GM04504 (cell line): ENCODE results near the gene PCDHGA5.
"Not testable (repeated sequence)": the region's sequence is repeated elsewhere in the genome, so short reads cannot be mapped to it uniquely, and the experiment has no call there.

ENCODE experiments used
- DNase-seq: peaks from one replicate; pipeline ENCODE4 v3.0.0-alpha.2; 2012; ENCODE audit warnings: low read depth

Gene PCDHGA5

DNA sequence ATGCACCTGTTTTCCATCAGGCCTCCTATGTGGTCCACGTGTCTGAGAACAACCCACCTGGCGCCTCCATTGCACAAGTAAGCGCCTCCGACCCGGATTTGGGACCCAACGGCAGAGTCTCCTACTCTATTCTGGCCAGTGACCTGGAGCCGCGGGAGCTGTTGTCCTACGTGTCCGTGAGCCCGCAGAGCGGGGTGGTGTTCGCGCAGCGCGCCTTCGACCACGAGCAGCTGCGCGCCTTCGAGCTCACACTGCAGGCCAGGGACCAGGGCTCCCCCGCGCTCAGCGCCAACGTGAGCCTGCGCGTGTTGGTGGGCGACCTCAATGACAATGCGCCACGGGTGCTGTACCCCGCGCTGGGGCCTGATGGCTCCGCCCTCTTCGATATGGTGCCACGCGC is 12.4 kb upstream of the PCDHGA5 start:
- no peak for DNase-seq

GRCh38 chr5:141354900-141355469 is 9.0 kb upstream of the PCDHGA5 start, which contains the start of gene PCDHGA4:
PCDHGA4 (plus strand) TSS chr5:141355021; CDS start chr5:141355108, 87 bp downstream.
- DNase-seq = no peak

DNA sequence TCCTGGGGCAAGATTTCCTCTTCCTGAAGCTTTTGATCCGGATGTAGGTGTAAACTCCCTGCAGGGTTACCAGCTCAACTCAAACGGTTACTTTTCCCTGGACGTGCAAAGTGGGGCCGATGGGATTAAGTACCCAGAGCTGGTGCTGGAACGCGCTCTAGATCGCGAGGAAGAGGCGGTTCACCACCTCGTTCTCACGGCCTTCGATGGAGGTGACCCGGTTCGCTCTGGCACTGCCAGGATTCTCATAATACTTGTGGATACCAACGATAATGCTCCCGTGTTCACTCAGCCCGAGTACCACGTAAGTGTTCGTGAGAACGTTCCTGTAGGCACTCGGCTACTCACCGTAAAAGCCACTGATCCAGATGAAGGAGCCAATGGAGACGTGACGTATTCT is 8.3 kb upstream of the PCDHGA5 start:
- DNase-seq = no peak

- no peak for DNase-seq
Observed at GRCh38 chr5:141356133-141356532, 7.8 kb upstream of the PCDHGA5 start.

GRCh38 chr5:141356950-141357349 is 7.0 kb upstream of the PCDHGA5 start:
- DNase-seq = no peak

GRCh38 chr5:141359790-141360426 is 4.1 kb upstream of the PCDHGA5 start, which contains the start of gene PCDHGB2:
PCDHGB2 (plus strand) TSS chr5:141359994; CDS start chr5:141360136, 142 bp downstream.
- no peak for DNase-seq

- DNase-seq = no peak
Observed at GRCh38 chr5:141360685-141361084, 3.3 kb upstream of the PCDHGA5 start.

DNA sequence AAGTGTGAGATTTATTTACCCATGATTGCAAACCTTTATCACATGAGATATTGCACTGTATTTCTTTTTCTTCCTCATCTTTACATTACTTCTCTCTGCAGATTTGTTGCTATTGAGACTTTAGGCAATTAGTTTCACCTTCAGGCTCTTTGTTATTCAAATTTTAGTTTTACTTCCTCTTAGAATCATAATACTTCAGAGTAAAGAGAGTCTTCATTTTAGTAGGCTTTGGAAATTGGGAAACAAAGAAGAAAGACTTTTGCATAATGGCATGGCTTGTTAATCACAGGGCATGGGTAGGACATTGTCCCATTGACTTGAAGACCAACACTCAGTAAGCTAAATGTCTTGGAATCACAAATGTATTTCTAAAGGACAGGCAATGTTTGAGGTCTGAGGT is 1.2 kb upstream of the PCDHGA5 start:
- DNase-seq = no peak

GRCh38 chr5:141366016-141366896 is 2.3 kb downstream of the PCDHGA5 start:
- DNase-seq = no peak

DNA sequence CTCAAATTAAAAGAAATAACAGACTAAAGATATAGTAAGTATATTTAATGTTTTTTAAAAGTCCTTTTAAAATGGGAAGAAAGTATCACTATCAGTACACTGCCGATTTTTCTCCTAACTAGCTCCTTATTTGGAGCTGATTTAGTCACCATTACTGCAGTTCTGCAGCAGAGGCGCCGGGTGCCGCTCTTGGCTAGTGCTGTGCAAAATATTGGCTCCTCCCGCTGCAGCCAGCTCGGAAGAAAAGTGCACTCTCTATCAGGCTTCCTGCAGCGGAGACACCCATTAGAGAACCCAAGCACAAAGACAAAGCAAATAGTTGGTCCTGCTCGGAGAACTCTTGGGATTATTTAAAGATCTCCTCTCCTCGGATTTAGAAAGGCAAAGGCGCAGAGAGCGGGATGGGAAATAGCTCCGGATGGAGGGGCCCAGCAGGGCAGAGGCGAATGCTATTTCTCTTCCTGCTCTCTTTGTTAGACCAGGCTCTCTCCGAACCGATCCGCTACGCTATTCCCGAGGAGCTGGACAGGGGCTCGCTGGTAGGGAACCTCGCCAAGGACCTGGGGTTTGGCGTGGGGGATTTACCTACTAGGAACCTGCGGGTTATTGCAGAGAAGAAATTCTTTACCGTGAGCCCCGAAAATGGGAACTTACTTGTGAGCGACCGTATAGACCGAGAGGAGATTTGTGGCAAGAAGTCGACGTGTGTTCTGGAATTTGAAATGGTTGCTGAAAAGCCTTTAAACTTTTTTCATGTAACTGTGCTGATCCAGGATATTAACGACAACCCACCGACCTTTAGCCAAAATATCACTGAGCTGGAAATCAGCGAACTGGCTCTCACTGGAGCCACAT is 6.3 kb downstream of the PCDHGA5 start, which contains the start of gene PCDHGB3:
Gene PCDHGB3 (plus strand): TSS at position 249 of the 855 bp plus-strand sequence. CDS start 153 bp downstream, at position 402.
- no peak for DNase-seq

DNA sequence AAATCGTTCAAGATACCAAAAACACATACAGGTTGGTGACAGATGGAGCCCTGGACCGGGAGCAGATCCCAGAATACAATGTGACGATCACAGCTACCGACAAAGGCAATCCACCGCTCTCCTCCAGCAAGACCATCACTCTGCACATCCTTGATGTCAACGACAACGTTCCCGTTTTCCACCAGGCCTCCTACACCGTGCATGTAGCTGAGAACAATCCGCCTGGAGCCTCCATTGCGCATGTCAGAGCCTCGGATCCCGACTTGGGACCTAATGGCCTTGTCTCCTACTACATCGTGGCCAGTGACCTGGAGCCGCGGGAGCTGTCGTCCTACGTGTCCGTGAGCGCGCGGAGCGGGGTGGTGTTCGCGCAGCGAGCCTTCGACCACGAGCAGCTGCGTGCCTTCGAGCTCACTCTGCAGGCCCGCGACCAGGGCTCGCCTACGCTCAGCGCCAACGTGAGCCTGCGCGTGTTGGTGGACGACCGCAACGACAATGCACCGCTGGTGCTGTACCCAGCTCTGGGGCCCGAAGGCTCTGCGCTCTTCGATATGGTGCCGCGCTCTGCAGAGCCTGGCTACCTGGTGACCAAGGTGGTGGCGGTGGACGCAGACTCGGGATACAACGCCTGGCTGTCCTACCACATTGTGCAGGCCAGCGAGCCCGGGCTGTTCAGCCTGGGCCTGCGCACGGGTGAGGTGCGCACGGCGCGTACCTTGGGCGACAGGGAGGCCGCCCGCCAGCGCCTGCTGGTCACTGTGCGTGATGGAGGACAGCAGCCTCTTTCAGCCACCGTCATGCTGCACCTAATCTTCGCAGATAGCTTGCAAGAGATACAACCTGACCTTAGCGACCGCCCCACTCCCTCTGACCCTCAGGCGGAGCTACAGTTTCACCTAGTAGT is 7.9 kb downstream of the PCDHGA5 start:
- DNase-seq = no peak

DNA sequence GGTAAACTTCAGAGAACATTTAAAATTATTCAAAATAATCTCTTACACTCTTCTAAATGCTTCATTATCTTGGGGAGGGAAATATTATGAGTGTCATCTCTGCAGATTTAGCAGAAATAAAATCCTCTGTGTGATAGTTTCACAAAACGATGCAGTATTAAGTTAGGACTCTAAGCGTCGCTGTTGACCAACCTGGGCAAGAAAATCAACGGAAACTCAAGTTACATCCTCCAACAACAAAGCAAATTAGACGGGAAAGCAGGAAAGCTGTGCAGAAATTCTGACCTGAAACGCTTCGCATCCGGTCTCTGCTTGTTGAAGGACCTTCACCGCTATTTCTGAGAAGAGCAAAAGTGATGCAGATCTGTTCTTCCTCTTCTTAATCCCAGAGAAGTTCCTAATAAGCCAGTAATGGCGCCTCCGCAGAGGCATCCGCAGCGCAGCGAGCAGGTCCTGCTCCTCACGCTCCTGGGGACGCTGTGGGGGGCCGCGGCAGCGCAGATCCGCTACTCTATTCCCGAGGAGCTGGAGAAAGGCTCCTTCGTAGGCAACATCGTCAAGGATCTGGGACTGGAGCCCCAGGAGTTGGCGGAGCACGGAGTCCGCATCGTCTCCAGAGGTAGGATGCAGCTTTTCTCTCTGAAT is 9.8 kb downstream of the PCDHGA5 start, which contains the start of gene PCDHGA6:
Gene PCDHGA6 (plus strand): TSS at position 219 of the 645 bp plus-strand sequence. CDS start 193 bp downstream, at position 412.
- DNase-seq = no peak

DNA sequence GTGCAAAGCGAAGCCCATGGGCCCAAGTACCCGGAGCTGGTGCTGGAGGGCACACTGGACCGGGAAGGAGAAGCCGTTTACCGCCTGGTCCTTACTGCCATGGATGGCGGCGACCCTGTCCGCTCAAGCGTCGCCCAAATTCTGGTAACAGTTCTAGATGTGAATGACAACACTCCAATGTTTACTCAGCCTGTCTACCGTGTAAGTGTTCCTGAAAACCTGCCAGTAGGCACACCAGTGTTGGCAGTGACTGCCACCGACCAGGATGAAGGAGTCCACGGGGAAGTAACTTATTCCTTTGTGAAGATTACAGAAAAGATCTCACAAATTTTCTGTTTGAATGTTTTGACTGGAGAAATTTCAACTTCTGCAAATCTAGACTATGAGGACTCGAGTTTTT is 10.7 kb downstream of the PCDHGA5 start:
- no peak for DNase-seq

GRCh38 chr5:141375444-141376155 is 11.6 kb downstream of the PCDHGA5 start:
- not testable (repeated sequence) for DNase-seq

GRCh38 chr5:141382469-141383294 is 18.7 kb downstream of the PCDHGA5 start, which contains the start of gene PCDHGA7:
PCDHGA7 (plus strand) TSS chr5:141382742; CDS start chr5:141382900, 158 bp downstream.
- no peak for DNase-seq

DNA sequence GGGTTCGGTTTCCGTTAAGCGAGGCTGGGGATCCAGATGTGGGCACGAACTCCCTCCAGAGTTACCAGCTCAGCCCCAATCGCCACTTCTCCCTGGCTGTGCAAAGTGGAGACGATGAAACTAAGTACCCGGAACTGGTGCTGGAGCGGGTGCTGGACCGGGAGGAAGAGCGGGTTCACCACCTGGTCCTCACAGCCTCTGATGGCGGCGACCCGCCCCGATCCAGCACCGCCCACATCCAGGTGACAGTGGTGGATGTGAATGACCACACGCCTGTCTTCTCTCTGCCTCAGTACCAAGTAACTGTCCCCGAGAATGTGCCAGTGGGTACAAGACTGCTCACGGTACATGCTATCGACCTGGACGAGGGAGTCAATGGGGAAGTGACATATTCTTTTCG is 19.4 kb downstream of the PCDHGA5 start:
- no peak for DNase-seq

- DNase-seq = no peak
Observed at GRCh38 chr5:141384471-141385267, 20.7 kb downstream of the PCDHGA5 start.
